DOHH2 (cell line): Measurements from ENCODE around the gene NAA30.

Experiments used
- CTCF ChIP-seq: fragments of 200-600 bp; sonication (generic); IDR thresholded peaks from one replicate; pipeline ENCODE4 v1.5.1; 2014; ENCODE audit warnings: antibody characterized with exemption, mild to moderate bottlenecking, low read depth, low read length; ENCODE audit not compliant: poor library complexity, severe bottlenecking
- EZH2phosphoT487 ChIP-seq: fragments of 200-600 bp; sonication (generic); IDR thresholded peaks from 2 replicates; pipeline ENCODE4 v1.6.1; 2017; ENCODE audit warnings: borderline replicate concordance, mild to moderate bottlenecking, antibody characterized with exemption, low read length, moderate library complexity, mixed read lengths

- TF ChIP-seq CTCF (no peak), EZH2phosphoT487 (no peak)
Observed at GRCh38 chr14:57405562-57405961, 15.2 kb downstream of the NAA30 start.
